ENCODE results near the gene JUN. TPM values are rescaled to one million over a fixed set of nuclear protein-coding genes. Genes with fewer than 3 reads are reported as not detected.

The JUN gene
- polyA plus RNA-seq (ENCODE audit: insufficient read length): 154 TPM

DNA sequence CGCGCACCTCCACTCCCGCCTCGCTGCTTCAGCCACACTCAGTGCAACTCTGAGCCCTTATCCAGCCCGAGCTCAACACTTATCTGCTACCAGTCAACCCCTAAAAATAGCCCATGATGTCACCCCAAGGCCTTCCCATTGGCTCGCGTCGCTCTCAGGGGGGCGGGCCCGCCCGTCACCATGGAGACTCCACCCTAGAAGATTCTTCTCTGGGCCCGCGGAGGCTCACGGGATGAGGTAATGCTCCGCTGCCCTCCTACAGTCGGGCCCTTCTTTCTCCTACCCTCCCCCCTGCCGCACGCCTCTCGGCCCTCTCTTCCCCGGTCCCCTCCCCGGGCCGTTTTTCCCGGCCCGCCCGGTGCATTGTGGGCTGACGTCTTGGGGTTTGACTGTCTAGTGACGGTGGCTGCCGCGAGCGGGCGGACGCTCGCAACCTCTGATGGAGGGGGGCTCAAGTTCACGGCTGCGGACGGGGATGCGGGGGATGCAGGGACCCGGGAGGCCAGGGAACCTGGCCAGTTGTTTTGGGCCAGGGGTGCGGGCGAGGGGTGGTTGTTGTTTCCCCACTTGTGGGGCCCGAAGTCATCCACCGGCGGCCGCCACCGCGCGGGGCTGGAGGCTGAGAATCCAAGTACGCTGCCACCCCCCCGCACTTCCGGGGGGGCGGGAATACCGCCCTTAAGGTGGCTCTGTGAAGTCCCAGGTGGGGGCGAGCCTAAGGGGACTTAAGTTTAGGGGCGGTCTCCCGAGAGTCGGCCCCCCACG is at the start of gene JUN:
TSS of gene JUN (minus strand) at position 55 of the 765 bp plus-strand sequence. CDS start 977 bp downstream, outside the sequence.
- DNase-seq (ENCODE audit: low read depth): peak; percentile 97

DNA sequence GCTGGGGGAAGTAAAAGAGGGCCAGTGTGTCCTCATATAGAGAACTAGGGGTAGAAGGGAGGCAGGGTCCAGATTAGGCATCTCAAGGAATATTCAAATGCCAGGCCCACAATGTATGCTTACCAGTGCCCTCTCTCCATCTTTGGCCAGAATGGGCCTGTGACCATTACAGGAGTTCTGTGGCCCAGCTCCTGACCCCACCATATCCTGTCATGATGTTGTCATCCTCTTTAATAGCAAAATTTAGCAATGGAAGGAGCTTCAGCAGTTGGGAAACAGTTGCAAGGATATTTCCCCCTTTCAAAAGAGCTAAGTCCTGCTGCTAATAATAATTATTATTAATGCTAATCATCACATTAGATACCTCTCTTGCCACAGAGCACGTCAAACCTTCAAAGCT is 49.3 kb upstream of the JUN start:
- no peak for DNase-seq (ENCODE audit: low read depth)

DNA sequence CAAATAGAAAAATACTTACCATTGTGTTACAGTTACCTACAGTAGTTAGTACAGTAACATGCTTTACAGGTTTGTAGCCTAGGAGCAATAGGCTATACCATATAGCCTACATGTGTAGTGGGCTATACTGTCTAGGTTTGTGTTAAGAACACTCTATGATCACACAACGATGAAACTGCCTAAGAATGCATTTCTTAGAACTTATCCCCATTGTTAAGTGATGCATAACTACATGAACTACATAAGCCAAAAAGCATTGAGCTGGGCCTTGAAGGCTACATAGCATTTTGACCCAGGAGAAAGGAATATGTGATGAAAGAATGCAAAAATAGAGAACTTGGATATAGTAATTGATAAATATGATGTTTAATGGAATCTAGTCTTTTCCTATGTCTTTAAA is 46.4 kb upstream of the JUN start:
- no peak for DNase-seq (ENCODE audit: low read depth)

DNA sequence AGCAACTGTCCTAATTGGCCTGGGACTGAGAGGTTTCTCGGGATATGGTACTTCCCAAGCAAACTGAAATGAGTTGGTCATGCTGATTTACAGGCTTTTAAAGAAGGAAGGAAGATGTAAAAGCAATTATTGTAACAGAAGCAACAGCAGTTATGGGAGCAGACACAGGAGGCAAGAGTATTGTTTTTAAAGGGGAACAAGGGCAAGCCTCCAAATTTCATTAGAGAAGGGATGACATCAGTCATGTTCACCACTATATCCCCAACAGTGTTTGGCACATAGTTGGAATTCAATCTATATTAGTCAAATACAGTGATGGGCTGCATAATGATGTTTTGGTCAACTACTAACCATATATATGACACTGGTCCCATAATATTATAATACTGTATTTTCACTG is 46.0 kb upstream of the JUN start:
- DNase-seq (ENCODE audit: low read depth): no peak

DNA sequence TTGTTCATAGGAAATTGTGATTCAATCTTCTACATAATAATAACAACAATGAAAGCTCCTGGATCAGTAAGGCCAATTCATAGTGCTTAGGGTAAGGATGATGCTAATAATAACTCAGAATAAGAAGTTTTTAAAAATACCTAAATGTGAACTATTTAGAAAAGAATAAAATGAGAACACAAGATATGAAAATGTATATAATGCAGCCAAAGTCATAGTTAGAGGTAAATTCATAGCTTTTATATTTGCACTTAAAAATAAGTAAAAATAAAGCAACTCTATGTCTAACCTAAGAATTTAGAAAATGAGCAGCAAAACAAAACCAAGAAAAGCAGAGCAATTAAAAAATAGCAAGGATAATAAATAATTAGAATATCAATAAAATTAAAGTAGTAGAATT is 43.5 kb upstream of the JUN start:
- no peak for DNase-seq (ENCODE audit: low read depth)

DNA sequence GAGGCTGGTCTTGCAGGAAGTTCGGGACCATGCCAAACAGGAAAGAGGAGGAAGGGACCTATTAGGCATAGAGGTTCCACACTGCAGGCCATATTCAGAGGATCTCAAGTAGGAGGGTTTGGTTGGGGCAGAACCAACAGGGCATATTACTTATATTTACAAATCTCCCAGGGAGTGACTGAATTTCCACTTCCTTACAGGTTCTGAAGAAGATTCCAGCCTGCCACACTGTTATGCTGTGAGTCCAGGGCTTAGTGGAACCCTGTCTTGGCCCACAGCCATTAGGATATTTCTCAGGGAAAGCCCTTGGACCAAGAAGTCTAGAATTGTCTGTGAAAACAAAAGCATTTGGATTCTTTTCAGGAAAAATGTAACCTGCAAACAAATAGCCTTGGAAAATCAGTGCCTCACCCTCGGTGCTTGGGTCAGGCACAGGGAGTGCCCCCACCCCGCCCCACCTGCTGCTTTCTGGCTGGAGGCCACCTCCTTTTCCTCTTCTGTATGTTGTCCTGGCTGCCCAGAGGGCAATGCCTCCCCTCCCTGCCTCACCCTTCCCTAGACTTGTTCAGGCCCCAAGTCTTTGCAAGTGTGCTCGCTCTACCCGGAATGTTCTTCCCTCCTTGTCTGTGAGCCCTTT is 41.0 kb upstream of the JUN start:
- no peak for DNase-seq (ENCODE audit: low read depth)

DNA sequence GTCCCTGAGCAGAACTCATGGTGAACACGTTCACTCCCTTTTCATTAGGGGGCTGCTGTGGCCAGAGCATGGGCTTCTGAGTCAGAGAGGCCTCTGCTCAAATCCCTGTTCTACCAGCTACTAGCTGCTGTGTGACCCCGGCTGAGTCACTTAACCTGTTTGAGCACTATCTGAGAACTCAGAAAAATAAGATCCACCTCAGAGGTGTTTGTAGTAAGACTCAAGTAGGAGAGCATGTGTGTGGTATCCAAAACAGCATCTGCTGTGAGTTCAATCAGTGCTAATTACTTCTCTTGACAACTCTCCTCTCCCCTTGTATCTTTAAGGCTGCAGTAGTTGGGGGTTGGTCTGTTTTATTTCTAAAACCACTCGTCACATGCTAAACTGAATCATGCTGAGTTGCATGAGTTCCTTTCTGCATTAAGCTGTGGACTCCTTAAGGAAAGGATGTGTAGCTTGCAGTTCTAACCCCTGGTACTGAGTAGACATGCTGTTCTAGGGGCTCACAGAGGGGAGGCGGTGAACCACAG is 39.7 kb upstream of the JUN start:
- no peak for DNase-seq (ENCODE audit: low read depth)

DNA sequence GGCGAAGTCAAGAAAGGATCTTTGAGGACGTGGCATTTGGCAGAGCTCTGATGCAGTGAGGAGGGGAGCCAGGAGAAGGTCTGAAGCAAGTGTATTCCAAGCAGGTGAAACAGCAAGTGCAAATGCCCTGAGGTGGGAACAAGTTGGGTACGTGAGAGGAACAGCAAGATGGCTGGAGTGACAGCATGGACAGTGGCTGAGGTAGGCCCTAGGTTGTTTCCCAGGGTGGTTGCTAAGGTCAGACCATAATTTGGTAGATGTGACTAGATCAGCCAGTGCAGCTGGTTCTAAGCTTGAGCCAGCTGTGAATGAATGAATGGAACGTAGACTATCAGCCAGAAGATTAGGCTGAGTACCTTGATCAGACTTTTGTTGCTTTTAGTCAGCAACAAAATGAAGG is 37.5 kb upstream of the JUN start:
- no peak for DNase-seq (ENCODE audit: low read depth)

DNA sequence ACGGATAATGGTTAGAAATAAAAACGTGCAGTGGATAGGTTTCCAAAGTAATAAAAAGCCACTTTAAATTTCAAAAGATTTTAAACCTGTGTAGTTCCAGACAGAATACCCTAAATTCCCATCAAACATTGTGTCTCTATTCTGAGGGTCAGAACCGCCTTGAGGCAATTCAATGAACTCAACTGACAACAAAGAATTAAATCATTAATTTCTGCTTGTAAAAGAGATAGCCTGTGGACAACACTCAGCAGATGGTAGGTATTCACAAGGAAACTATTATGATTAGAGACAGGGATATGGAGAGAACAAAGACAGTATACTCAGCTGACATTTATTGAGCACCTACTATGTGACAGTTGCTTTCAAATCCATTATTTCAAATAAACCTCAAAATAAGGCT is 35.1 kb upstream of the JUN start:
- no peak for DNase-seq (ENCODE audit: low read depth)

DNA sequence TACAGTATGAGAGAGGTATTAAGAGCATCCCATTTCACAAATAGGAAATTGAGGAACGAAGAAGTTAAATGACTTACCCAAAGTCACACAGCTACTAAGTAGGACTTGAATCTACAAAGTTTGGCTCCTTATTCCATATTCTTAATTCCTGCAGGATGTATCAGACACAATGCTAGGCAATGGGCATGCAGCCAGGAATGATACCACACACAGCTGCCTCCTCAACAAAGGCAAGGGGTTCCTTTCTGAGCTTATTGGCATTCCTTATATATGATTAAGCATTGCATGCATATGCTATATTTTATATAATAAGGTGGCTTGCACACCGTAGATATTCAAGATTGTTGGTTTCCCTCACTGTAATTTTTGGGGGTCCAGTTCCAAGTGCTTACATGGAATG is 34.2 kb upstream of the JUN start:
- DNase-seq (ENCODE audit: low read depth): no peak

DNA sequence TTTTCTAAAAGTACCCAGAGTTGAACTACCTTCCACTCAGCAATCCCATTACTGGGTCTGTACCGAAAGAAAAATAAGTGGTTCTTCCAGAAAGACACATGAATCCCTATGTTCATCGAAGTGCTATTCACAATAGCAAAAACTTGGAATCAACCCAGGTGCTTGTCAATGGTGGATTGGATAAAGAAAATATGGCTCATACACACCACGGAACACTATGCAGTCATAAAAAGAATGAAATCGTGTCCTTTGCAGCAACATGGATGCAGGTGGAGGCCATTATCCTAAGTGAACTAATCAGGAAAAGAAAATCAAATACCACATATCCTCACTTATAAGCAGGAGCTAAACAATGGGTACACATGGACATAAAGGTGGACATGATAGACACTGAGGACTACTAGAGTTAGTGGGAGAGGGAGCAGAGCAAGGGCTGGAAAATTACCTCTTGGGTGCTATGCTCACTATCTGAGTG is 32.9 kb upstream of the JUN start:
- no peak for DNase-seq (ENCODE audit: low read depth)

DNA sequence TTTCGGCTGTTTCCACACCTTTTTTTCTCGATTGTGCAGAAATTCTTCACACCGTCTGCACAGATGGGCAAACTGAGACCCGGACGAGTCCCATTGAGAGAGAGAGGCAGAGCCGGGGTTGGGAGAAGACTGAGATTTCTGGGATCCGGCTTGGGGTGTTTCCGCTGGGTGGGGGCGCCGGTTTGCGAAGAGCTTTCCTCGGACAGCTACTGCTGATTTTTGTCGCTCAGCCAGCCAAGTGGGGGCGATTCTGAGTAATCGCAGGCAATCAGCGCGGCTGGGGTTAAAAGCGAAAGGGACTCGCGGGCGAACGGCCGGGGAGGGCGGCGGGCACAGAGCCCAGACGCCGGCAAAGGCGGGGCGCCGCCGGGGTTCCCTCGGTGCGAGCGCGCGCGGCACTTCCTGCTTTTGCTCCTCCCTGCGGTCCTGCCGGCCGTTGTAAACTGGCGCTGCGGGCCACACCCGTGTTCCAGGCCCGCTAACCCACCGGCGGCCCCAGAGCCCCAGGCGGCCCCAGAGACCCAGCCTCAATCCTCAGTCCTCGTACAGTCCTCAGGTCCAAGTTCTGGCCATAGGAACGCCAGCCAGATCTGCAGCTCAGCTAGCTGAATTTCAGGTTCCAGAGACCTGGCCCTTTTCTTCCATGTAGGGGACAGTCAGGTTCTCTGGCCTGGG is 32.4 kb upstream of the JUN start:
- DNase-seq (ENCODE audit: low read depth): peak; percentile 55

DNA sequence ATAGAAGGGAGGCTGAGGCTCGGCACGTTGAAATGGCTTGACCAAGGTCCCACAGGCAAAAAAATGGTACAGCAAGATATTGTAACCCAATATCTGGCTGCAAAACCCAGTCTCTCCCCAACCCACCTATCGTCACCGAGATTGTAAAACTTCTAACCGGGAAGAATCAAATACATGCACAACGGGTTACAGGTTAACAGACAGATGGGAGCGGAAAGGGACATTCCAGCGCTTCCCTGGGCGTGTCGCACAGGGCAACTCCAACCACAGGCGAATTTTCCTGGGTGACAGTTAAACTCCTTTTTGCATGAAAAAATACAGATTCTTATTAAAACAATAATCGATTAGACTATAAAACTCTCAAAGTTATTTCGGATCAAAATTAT is 31.8 kb upstream of the JUN start:
- no peak for DNase-seq (ENCODE audit: low read depth)

DNA sequence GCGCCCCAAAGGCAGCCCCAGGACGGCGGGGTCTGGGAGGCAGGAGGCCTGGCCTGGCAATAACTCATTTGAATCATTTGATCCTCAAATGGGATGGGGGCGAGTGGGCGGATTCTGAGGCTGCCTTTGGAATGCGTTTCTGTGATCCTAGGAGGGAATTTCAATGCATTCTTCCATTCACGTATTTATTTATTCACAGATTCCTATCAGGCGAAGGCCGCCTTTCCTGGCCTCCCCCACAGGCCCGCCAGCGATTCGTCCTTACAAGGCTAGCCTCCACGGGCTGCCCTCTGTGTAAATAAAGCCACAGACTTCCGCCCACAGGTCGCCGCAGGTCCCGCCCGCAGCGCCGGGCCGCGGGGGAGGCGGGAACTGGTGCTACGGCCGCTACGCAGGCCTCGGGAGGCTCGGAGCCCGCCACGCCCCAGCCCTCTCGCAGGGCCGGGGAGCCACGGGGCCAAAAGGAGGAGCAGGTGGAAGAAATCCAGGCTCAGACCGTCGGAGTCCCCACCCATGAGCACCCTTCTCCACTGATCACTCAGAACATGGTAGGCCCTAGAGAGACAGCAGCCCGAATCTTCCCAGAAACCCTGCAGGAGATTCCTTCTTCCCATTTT is 31.3 kb upstream of the JUN start:
- DNase-seq (ENCODE audit: low read depth): no peak

DNA sequence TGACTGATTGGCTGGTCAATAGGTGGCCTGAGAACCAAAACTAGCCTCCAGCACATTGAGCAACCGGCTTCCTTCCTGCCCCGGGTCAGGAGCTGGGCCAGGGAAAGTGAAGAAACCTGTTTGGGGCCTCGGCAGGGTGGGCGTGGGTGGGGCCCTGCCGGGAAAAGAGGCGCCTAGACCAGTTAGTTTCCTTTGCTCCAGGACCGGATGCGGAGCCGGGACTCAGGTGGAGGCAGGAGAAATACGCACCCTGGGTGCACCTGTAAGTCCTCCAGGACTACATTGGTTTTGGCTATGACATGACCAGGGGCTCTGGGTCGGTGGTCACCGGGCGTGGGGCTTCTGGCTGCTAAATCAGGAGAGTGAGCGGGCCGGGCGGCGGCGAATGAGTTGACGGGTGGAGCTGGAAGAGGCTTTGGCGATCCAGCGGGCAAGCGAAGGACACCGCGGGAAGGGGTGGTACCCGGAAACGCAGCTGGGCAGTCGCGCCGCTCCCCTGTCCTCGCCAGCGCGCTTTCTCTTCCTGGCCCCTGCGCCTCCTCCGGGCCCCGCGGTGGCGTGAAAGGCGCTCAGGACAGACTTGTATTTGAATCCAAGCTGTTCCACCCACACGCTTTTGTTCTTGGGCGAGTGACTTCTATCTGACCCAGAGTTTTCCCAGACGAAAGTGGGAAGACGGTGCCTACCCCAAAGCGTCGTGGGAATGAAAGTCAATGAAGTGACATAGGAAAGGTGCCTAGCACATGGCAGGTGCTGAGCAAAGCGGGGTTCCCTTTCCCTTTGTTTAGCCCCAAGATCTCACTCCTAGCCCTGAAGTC is 30.6 kb upstream of the JUN start:
- DNase-seq (ENCODE audit: low read depth): no peak

DNA sequence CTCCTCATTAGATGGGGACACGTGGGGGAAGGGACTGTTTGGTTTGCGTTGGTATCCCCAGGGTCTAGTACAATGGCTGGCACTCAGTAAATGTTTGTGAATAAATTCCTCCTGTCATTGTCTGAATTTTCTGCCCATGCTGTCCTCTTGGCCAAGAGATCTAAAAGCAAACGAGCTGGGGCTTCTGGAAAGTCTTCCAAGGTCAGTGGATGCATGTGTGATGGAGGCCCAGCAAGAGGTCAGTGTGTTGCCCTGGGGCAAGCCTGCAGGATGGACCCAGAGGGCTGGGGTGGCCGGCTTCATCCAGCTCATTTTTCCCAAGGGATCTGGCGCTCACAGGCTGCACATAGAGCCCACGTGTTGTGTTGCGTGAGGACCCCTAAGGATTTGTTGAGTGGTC is 30.0 kb upstream of the JUN start:
- DNase-seq (ENCODE audit: low read depth): no peak

DNA sequence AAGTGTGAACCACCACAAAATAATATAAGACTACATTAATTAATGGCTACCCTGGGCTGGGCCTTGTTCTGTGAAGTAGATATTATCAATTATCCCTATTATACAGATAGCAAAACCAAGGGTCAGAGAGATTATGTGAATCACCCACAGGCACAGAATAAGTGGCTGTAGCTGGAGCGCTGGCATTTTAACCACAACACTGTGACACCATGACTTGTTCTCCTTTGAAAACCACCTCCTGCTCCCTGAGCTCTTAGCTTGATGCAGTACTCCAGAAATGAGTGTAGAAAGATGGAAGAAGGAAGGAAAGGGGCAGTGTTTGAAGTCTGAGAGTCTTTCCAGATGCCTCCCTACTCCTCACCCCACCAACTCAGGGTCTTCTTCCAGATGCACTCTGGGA is 29.5 kb upstream of the JUN start:
- DNase-seq (ENCODE audit: low read depth): no peak

DNA sequence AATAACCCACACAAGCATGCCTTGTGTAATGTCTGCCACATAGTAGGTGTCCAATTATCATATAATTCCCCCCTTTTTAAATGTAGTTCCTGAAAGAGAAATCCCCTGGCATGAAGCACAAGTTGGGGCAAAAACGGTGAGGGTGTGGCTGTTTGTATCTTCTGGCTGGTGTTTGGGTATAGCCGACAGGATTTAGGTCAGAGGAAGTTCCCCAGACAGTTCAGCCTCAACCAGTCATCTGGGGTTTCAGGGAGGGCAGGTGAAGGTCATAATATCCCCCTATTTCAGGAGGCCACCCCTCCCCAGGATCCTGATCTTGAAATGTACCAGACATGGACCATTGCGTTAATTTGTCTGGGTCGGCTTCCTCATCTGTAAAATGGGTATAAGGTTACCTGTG is 29.1 kb upstream of the JUN start:
- no peak for DNase-seq (ENCODE audit: low read depth)

DNA sequence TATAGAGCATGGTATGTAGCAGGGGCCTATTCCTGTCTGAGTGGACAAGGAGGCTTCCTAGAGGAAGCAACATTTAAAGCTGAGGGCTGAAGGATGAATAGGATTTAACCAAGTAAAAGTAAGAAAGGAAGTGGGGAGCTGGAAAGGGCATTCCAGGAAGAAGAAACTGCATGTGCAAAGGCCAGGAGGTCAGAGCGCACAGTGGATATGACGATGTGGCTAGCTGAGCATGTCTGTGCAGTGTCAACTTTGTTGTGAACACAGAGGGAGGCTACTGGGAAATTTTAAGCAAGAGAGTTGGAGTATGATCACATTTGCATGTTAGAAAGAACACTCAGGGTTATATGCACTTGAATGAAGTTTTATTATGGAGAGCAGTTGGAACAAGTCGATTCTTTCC is 28.6 kb upstream of the JUN start:
- no peak for DNase-seq (ENCODE audit: low read depth)

DNA sequence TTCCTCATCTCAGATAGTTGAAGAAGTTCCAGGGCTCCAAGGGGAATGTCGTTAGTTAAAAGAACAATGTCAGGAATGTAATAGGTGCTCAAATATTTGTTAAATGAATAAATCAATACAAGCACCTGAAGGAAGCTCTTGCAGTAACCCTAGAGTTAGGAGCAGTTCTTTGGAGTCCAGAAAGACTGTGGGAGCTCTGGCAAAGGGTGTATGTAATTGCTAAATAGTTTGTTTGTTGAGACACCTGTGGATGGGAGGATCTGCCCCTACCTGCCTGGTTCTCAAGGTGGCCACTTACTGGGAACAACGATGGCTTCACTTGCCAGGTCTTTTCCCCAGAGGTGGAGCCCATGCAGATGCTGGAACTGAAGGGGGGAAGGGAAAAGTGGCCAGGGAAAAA is 27.5 kb upstream of the JUN start:
- DNase-seq (ENCODE audit: low read depth): no peak

DNA sequence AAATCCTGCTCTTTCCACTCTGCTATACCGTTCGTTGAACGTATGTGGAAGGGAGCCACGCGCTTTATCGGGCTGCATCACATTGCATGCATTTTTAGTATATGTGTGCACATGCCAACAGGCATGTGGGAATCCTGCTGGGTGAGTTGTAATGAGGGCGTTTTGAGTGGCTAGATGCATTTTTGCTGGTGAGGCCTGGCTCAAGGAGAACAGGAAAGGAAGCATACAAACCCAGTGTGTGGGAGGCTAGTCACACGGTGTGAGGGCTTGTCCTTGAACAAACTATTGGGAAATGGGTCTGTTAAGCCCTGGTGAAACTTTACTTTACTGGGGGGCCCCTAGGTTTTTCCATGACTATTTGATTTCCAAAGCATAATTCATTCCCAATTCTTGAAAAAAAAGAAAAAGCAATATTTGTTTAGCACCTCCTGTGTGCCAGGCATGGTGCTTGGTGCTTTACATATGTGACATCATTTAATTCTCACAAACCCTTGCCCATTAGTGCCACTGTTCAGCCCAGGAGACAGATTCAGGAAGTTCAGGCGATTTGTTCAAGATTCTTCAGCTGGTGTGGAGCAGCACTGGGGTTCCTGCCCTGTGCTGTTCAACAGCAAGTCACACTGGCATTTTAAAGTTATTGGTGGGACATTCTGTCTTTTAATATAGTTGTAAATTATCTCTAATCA is 25.6 kb upstream of the JUN start:
- no peak for DNase-seq (ENCODE audit: low read depth)
